ENCODE measurements around the gene NPW.
"Not testable (repeated sequence)": the region's sequence is repeated elsewhere in the genome, so short reads cannot be mapped to it uniquely, and the experiment has no call there.

The NPW gene

DNA sequence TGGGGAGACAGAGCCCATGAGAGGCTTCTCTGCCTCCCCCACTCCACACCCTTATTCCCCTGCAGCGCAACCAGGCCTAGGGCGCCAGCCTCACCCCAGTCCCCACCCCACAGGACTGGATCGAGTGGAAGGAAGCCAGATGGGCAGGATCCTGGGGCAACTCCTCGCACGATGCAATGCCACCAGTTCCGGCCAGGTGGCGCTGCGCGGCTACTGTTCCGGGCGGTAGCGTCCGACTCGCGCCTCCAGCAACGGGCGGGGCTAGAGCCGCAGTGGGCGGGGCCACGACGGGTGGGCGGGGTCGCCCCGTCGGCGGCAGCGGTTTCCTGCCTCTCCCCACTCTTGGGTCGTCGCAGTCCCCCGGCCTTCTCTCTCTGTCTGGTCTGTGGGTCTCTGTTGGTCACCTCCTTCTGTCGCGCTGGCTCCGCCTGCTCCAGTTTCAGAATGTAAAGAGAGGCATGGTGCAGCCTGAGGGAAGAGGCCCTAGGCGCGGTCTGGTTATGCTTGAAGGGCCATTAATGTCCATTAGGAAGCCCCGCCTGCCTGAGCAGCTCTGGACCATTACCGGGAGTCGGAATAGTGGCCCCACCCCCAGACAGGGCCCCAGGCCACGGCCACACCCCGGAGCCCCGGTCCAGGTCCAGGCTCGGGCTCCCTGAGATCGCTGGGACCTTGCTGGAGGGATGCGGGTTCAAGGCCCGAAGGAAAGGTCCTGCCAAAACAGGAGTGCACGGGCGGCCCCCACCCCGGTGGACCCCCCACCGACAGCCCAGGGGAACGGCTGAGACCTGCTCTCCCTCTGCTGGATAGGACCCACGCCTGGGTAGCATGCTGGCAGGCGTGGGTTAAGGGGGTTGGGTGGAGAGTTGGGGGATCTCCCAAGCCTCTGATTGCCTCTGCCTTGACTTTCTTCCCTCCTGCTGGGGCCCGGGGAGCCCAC is 3.8 kb downstream of the NPW start:
- DNase-seq = peak; percentile 85

DNA sequence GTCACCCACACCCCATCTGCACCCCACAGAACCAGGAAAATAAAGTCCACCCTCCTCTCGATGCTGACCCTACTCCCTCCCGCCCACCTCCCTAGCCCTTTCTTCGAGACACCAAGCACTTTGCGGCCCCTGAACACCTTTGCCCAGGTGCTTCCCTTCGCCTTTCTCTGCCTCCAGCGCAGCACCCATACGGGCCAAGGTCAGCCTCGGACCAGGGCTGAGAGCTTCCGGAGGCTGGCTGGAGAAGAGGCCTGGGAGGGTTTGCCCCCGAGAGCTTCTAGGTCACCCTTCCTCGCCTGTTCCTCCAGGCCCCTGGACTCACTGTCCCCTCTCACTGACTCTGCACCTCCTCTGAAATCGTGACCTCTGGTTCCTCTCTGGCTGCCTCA is 4.4 kb downstream of the NPW start:
- DNase-seq = no peak

DNA sequence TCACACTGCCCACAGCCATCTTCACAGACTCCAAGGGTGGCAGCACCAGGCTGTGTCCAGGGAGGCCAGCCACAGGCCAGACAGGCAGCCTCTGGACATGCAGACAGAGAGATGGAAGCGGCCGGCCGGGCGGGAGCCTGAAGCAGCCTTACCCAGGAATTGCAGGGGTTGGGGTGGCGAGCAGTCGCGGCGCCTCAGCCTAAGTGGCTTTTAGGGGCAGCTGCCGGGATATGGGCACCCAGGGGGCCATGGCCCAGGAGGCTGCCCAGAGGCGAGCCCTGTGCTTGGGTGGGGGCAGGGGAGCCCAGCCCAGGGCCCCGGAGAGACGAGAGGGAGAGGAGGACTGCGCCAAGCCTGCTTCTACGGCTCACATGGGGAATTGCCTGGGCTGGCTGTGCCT is 5.7 kb downstream of the NPW start:
- DNase-seq = no peak

DNA sequence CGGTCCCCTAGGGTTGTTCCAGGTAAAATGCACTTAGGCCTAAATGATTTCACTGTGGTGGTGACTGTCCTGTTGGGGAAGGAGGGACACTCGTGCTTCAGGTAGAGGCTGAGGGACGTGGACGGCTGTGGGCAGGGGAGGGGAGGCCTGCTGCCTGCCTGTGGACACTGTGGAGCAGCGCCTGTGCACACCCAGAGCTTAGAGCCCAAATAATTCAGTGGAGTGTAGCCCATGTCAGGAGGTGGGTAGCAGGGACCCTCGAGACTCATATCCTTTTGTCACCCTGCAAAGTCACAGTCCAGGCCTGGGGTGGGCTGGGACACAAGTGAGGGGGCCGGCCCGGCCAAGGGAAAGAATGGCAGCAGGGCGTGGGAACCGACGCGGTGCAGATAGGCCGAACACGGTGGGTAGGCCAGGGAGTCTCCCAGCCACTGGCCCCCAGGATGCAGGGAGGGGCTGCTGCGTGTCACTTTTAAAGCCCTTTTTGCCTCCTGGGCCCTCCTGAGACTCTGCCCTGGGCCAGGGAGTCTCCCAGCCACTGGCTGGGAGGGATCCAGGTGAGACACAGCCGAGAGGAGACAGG is 6.4 kb downstream of the NPW start:
- DNase-seq = no peak

DNA sequence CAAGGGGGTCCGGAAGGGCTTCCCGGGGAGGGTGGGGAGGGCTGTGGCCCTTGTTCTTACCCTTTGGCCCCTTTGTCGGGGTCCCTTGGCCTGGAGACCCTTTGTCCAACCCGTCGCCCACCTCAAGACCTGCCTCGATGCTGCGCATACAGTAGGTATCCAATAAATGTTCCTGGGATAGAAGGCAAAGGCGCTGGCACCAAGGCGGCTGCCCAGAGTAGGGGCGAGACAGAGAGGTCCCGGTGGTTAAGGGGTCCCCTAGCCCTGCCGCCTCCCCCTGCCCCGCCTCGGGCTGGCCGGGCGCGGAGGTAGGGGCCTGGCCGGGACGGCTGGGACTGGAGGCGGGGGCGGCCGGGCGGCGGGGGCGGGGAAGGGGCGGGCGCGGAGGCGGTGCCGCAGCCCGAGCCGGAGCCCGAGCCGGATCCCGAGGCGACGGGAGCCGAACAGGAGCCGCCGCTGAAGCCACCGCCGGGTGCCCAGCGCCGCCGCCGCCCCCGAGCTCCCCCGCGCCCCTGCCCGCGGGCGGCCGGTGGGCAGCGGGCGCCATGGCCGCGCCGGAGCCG is 7.0 kb downstream of the NPW start, which contains the start of gene NHERF2:
NHERF2 (plus strand) TSS at position 442 of the 563 bp plus-strand sequence; CDS start at position 546, 104 bp downstream.
- DNase-seq = no peak

DNA sequence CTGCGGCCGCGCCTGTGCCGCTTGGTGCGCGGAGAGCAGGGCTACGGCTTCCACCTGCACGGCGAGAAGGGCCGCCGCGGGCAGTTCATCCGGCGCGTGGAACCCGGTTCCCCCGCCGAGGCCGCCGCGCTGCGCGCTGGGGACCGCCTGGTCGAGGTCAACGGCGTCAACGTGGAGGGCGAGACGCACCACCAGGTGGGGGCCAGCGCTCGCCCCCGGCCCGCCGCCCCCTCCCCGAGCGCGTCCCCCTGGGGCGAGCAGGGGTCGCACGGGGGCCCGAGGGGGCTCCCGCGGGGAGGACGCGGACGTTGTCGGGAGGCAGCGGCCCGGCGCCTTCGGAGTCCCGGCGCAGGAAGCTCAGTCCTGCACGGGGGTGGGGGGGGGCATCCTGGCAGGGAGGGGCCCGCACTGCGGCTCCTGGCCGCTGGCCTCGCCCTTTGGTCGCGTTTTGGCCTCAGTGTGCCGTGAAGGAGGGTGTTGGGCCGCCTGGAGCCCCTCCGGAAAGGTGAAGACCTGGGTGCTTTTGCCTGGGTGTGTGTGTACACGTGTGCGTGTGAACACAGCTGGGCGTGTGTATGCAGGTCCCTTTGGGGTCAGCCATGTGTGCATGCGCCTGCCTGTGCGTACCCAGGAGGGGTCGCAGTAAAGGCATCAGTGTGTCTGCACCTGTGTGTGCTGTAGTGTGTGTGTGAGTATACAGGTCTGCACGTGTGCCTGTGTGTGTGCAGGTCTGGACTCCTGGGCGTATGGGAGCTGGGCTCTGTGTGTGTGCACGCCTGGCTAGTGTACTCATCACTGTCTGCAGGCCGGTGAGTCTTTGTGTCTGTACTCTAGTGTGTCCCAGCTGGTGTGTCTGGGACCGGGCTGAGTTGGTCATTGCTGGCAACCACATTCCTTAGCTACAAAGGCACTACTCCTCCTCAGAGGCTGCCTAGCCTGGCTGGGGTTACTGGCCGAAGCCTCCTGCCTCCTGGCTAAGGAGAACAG is 7.7 kb downstream of the NPW start:
- DNase-seq = no peak

DNA sequence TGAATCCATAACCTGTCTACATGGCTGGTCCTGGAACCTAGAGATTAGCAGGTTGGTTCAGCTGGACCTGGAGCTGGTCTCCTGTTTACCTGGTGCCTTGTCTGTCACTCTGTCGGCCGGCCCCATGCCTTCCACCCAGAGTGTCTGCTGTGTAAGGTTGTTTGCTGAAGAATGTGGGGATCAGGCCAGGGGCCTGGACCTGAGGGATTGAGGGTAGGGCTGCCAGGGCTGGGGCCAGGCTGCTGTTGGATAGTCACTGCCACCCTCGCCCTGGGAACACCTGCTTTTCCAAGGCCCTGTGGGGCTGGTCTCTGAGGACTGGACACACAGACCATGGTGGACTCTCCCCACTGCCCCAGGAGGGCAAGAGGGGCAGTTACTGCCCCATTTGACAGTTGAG is 8.6 kb downstream of the NPW start:
- no peak for DNase-seq

DNA sequence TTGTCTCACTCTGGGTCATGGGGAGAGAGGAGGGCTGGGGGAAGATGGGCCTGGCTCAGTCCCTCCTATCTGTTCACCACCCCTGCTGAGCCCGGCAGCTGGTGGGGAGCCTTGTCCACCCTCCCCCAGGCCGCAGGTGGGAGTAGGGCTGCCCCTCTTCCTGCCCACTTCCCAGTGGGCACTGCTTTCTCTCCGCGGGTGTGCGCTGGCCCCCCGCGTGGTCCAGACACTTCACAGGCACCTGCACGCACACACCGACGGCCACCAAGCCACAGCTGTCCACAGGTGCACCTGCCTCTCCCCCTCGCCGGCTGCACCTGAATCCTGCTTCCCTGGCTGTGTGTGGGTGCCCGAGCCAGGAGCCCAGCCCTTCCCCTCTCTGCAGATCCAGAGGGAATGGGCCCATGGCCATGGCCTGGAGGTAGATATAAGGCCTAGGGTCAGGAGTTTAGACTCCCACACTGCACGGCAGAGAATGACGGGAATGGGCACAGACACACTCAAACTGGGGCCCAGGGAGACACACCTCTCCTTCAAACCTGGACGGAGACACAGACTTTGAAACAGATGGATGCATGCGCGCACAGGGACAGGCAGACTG is 9.1 kb downstream of the NPW start:
- DNase-seq = no peak

DNA sequence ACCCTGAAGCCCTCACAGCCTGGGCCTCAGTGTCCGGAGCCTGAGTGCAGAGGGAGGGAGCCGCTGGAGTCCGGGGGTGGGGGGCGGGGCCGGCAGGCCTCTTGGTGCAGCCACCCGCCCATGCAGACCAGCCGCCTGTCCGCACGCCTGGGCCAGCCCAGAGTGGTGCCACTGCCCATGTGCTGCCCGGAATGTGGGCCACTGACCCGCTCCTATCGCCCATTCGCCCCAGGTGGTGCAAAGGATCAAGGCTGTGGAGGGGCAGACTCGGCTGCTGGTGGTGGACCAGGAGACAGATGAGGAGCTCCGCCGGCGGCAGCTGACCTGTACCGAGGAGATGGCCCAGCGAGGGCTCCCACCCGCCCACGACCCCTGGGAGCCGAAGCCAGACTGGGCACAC is 9.8 kb downstream of the NPW start:
- DNase-seq = no peak

DNA sequence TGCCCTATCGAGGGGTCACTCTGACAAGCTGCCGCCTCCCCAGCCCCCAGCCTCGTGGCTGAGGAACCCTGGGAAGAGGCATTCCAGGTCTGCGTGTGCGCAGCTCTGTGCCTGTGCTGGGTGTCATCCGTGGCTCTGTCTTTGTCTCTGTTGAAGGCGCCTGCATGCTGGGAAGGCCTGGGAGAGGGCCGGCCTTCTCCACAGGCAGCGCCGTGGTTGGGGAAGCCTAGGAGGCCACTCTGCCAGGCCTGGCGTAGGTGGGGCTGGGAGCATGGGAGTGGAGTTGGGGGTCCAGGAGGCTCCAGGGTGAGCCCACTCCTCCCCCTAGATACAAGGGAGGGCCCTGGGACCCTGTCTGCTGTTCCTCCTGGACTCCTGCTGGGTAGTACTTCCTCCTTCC is 10.5 kb downstream of the NPW start:
- no peak for DNase-seq

DNA sequence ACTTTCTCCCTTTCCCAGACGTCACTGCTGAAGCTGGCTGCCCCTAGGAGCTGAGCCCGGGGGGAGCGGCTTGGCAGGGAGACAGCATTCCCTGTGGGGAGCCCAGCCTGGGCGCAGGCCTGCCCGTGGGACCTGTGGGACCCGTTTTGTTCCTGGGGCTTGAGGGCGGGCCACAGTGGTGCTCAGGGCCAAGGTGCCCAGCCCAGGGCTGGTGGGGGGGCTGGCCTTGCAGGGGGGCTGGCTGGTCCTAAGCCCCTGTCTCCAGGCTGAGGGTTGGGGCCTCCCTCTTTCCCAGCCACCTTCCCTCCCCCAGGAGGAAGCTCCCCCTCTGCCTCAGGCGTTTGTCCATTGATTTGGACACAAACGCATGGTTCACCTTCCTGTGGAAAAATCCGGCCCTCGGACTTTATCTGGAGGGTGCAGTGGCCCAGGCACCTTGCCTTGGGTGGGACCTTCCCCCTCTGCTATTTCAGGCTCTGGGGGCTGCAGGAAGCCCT is 11.5 kb downstream of the NPW start:
- DNase-seq = no peak

DNA sequence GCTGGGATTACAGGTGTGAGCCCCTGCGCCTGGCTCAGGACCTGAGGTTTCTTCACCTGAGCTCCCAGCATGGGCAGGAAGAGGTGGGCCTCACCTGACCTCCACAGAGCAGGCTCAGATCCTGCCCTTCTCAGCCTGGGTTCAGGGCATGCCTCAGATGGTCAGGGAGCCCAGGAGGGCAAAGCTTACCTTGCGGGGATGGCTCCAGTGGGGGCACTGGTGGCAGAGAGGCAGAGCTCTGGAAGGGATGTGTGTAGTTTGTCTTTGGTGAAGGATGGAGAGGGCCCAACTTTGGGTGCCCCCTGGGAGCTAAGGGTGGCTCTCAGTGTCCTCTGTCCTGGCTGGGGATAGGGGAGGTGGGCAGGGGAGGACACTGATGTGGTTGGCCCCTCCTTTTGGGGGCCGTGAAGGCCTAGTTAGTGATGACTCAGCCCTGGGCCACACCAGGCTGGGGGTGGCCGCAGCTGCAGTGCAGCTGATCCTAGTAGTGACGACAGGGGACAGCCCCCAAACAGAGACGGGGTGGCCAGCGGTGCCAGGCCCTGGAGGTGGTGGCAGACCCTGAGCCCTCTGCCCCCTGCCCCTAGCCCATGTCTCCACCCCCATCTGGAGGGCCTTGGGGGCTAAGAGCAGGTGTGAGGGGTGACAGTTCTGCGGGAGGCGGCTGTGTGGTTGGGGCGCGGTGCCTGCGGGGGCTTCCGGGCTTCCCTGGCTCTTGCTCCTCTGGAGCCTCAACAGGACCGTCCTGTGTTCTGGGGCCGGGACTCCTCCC is 12.9 kb downstream of the NPW start:
- no peak for DNase-seq

DNA sequence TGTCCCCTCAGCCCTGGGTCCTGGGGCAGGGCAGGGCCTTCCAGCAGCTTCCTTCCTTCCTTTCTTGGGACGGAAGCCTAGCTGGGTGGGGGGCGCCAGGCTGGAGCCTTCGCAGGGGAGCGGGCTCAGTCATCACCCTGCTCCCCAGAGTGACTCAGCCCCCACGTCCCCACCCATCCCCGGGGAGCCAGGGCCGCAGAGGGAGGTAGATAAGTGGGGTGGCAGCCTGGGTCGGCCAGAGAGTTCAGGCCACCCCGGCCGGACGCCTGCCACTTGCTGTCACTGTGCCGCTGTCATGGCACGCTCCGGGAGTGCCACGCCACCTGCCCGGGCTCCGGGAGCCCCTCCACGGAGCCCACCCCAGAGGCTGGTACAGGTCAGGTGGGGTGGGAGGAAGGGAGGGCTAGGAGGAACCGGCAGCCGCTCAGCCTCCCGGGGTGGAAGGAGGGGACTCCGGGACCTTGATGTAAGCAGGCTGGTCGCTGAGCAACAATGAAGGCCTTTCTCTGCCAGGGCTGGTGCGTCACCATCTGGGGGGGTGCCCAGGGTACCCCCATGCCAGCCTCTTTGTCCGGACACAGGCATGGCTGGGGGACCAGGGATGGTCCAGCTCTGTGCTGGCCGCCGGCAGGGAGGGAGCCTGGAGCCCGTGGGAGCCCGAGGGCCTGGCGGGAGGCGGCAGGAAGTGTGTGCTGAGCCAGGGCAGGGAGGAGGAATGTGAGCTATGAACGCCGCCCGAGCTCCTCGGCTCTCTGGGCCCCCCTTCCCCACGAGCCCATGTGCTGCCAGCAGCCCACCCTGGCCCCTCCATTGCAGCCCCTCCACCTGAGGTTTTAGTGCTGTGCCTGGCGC is 13.7 kb downstream of the NPW start:
- DNase-seq = no peak

DNA sequence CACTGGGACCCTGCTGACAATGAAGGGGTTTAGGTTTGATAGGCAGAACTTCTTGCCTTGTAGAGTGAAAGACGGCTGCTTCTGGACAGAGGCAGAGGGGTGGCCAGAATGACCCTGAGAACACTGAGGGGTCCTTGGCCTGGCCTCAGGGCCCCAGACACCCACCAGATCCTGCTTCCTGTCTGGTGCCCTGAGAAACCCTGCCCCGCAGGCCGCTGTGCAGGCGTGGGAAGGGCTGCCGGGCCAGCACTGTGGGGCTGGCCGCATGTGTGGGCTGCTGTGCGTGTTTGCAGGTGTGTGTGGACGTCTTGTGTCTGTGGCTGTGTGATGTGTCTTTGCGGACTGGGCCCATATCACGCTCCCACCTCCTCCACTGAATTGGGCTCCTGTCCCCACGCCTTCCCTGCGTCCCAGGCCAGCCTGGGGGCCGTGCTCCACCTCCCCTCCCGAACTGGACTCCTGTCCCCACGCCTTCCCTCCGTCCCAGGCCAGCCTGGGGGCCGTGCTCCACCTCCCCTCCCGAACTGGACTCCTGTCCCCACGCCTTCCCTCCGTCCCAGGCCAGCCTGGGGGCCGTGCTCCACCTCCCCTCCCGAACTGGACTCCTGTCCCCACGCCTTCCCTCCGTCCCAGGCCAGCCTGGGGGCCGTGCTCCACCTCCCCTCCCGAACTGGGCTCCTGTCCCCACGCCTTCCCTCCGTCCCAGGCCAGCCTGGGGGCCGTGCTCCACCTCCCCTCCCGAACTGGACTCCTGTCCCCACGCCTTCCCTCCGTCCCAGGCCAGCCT is 14.5 kb downstream of the NPW start:
- not testable (repeated sequence) for DNase-seq

DNA sequence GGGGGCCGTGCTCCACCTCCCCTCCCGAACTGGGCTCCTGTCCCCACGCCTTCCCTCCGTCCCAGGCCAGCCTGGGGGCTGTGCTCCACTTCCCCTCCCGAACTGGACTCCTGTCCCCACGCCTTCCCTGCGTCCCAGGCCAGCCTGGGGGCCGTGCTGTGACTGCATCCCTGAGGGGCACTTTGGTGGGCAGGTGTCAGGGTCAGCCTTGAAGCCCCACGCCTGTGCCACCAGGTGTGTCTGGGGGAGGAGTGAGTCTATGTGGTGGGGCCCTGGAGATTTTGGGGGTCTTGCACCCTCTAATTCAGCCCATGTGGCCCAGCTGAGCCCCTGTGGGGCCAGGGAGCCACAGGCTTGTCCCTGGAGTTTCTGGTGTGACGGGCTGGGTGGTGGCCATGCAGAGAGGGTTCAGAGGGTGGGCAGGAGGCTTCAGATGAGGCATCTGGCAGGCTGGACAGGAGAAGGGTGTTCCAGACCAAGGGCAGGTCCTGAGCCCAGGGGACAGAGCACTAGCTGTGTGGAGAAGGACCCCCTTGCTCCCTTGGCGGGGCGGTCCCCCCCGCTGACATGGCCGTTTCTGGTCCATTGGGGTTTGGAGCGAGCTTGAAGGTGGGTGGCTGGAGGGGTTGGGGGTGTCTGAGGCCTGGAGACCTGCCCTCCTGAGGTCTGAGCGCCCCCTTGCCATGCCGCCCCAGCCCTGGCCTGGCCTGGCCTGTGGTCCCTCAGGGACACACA is 15.3 kb downstream of the NPW start:
- DNase-seq = no peak

DNA sequence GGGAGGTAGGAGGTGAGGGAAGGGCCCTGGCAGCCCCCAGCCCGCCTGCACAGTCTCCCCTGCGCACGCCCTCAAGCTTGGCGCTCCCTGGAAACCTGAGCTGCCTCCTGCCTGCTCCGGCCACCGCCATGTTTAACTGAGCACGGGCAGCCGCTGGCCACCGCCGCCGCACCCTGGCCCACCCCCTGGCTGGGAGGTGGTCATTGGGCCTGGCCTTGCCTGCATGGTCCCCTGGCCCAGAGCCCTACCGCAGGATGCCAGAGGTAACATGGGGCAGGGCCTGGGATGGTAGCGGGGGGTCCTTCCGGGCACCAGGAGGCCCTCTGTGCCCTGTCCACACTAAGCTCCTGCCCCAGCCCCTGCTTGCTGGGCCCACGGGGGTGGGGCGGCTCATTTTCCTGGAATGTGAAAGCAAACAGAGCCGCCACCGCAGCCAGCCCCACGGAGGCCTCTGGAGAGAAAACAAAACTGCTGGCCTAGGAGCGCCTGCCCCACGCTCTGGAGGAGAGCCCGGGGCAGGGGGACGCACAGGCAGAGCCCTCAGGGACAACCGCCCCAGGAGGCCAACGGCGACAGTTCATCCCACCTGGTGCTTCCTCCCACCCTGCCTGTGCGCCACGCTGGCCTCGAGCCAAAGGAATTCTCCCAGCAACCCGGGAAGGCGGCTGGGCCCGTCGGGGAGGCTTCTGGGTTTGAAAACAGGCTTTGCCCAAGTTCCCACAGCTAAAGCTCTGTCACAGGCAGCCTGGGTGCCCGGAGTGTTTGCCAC is 16.0 kb downstream of the NPW start:
- peak; percentile 73 for DNase-seq

DNA sequence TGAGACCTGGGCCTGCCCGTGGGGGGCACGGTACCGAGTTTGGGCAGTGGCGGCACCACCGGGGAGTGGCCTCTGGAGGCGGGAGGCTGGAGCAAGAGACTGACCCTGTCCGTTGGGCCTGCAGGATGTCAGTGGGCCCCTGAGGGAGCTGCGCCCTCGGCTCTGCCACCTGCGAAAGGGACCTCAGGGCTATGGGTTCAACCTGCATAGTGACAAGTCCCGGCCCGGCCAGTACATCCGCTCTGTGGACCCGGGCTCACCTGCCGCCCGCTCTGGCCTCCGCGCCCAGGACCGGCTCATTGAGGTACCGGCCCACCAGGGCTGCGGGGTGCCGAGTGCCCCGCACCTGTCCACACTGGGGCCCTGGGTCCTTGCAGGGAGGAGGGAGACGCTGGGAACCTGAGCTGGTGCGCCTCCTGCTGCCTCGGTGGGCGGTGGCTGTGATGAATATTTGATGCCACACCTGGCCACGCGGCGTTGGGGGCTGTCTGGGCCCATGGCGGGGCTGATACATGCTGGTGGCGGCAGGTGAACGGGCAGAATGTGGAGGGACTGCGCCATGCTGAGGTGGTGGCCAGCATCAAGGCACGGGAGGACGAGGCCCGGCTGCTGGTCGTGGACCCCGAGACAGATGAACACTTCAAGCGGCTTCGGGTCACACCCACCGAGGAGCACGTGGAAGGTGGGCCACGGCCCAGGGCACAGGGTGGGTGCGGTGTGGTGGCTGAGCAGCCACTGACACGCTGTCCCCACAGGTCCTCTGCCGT is 16.8 kb downstream of the NPW start:
- DNase-seq = no peak
